Measurements from ENCODE around the gene C6orf132. TPM values are rescaled to one million over a fixed set of nuclear protein-coding genes. Genes with fewer than 3 reads are reported as not detected.

Gene C6orf132
- total RNA-seq, 1 donor from 2014 or later, result 0.26 TPM

DNA sequence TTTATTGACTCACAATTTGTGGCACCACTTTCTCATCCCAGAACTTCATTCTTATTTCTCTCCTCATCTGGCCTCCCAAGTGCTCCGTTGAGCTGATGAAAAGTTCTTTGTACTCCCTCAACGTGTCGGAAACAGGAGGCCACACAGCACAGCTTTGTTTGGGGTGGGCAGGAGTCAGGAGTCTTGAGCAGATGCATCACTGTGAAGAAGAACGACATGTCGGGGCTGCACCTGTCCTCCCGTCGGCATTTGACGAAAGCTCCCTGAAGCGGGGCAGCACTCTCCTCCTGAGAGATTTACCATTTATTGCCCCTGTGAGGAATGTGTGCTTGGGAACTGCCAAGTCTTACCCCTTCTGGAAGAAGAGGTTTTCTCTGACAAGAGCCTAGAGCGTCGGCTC is 64.0 kb downstream of the C6orf132 start:
- no peaks in the 10 kb centered on the region for H3K4me1 Mint-ChIP-seq
- TF ChIP-seq, protein P1, sequence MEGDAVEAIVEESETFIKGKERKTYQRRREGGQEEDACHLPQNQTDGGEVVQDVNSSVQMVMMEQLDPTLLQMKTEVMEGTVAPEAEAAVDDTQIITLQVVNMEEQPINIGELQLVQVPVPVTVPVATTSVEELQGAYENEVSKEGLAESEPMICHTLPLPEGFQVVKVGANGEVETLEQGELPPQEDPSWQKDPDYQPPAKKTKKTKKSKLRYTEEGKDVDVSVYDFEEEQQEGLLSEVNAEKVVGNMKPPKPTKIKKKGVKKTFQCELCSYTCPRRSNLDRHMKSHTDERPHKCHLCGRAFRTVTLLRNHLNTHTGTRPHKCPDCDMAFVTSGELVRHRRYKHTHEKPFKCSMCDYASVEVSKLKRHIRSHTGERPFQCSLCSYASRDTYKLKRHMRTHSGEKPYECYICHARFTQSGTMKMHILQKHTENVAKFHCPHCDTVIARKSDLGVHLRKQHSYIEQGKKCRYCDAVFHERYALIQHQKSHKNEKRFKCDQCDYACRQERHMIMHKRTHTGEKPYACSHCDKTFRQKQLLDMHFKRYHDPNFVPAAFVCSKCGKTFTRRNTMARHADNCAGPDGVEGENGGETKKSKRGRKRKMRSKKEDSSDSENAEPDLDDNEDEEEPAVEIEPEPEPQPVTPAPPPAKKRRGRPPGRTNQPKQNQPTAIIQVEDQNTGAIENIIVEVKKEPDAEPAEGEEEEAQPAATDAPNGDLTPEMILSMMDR (conservative IDR thresholded peaks at IDR 0.05), result no peak
- H3K27me3 Mint-ChIP-seq (ENCODE audit: low read depth), result no peaks in the 10 kb centered on the region
- no peak for DNase-seq (ENCODE audit: low read depth, low spot score)
- H3K9me3 Mint-ChIP-seq, result no peaks in the 10 kb centered on the region
- H3K36me3 Mint-ChIP-seq (ENCODE audit: low read depth), result peaks cover 2% of the 10 kb centered on the region
- no peak overlapping the region for H3K27ac Mint-ChIP-seq (ENCODE audit: unreplicated experiment)
- no peak overlapping the region for H3K4me3 Mint-ChIP-seq

DNA sequence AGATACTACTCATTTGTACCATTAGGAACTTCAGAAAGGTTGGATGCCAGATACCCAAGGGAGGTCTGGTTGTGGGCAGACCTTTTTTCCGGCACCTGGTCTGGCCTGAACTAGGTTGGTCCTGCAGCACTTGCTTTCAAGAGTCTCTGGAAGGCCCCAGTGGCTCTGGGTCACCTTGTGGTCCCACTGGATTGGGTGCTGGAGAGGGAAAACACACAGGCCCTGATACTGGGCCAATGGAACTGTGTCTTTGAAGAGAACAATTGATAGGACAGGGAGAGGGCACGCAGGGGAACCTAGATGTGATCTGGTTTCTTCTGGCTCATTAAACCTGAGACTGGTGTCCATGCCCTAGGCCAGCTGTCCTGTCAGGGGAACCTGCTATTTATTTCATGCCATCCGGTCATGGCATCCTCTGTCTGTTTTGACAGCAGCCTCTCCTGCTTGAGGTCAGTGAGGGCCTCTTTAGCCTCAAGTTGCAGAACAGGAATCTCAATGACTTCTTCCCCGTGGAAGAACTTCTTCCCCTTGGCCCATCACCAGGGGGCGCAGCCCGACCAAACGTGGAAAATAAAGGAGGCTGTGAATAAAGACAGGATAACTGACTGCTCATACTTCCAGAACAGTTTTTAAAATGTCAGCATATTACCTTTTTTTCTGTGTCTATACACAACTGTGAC is 67.1 kb downstream of the C6orf132 start:
- no peaks in the 10 kb centered on the region for H3K4me1 Mint-ChIP-seq
- peak; percentile 78 for DNase-seq (ENCODE audit: low read depth, low spot score)
- H3K4me3 Mint-ChIP-seq, result no peak overlapping the region
- H3K27ac Mint-ChIP-seq (ENCODE audit: unreplicated experiment), result no peak overlapping the region
- TF ChIP-seq, protein P1 (conservative IDR thresholded peaks at IDR 0.05), result peak; percentile 95
- H3K9me3 Mint-ChIP-seq, result no peaks in the 10 kb centered on the region
- H3K36me3 Mint-ChIP-seq (ENCODE audit: low read depth), result peaks cover 4% of the 10 kb centered on the region
- no peaks in the 10 kb centered on the region for H3K27me3 Mint-ChIP-seq (ENCODE audit: low read depth)

DNA sequence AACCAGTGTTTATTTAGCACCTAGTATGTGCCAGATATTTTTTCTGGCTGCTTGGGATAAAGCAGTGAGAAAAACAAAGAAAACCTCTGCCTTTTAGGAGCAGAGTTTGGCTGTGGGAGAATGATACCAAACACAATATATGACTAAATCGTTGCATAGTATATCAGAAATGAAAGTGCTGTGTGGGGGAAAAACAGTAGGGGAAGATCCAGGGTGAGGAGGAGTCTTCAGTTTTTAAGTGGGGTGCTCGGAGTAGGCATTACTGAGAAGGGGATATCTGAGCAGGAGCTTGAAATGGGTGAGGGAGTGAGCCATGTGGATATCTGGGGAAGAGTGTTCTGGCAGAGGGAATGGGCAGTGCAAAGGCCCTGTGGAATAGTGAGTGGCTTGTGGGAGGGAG is 69.1 kb downstream of the C6orf132 start:
- Mint-ChIP-seq H3K36me3 (ENCODE audit: low read depth) (peaks cover 4% of the 10 kb centered on the region), H3K4me1 (no peaks in the 10 kb centered on the region), H3K4me3 (no peak overlapping the region), H3K27me3 (ENCODE audit: low read depth) (no peaks in the 10 kb centered on the region), H3K9me3 (no peaks in the 10 kb centered on the region), H3K27ac (ENCODE audit: unreplicated experiment) (no peak overlapping the region)
- no peak for DNase-seq (ENCODE audit: low read depth, low spot score)
- TF ChIP-seq, protein P1 (conservative IDR thresholded peaks at IDR 0.05), result no peak

DNA sequence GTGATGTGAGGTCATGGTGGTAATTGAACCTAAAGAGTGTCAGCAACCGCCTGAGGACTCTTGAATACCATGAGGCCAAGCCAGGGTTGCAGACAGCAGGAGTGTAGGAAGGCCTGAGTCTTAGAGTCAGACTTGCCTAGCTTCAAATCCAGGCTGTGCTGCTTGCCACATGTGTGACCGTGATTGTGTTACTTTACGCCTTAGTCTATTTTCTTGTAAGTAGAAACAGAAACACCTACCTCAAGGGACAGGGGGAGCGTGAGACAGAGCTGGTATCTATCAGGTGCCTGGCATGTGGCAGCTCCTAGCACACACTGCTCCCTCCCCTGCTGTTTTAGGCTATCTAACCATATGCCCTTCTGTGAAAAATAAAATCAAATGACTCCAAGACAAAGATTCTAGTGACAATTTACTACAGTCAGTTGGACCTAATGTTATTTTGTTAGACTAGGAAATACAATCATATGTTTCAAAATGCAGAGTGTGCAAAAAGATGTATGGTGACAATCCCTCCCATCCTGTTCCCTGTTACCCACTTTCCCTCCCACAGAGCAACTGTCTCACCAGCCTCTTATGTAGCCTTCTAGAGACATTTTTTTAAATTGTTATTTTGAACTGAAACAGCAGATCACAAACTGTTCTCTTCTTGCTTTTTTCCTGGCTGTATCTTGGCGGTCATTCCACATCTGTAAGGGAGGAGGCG is 70.4 kb downstream of the C6orf132 start:
- Mint-ChIP-seq H3K4me3 (no peak overlapping the region), H3K9me3 (no peaks in the 10 kb centered on the region), H3K27ac (ENCODE audit: unreplicated experiment) (no peak overlapping the region), H3K36me3 (ENCODE audit: low read depth) (peaks cover 4% of the 10 kb centered on the region), H3K4me1 (no peaks in the 10 kb centered on the region), H3K27me3 (ENCODE audit: low read depth) (no peaks in the 10 kb centered on the region)
- DNase-seq (ENCODE audit: low read depth, low spot score), result no peak
- TF ChIP-seq, protein P1 (conservative IDR thresholded peaks at IDR 0.05), result no peak

DNA sequence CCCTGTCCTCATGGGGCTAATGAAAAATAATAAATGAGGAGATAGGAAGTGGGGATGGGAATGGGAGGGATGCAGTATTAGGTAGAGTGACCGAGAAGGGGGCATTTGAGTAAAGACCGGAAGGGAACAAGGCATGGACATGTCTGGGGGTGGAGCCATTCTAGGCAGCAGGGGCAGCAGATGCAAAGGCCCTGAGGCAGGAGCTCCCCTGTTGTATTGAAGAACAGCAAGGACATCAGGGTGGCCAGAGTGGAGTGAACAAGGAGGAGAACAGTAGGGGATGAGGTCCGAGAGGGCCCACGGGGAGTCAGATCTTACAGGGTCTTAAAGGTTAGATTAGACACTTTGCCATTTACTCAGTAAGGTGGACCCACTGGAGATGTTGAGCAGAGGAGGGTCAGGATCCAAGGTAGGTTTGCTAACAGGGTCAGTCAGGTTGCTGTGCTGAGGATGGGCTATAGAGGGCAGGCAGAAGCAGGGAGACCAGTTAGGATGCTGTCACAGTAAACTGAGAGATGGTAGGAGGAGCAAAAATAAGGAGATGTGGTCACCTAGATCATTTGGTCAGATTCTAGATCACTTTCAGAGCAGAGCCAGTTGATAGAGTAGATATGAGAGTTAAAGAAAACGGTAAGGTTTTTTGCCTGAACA is 73.4 kb downstream of the C6orf132 start:
- Mint-ChIP-seq H3K27me3 (ENCODE audit: low read depth) (no peaks in the 10 kb centered on the region), H3K27ac (ENCODE audit: unreplicated experiment) (no peak overlapping the region), H3K4me1 (no peaks in the 10 kb centered on the region), H3K9me3 (no peaks in the 10 kb centered on the region), H3K36me3 (ENCODE audit: low read depth) (peaks cover 7% of the 10 kb centered on the region), H3K4me3 (no peak overlapping the region)
- TF ChIP-seq, protein P1 (conservative IDR thresholded peaks at IDR 0.05), result no peak
- DNase-seq (ENCODE audit: low read depth, low spot score), result no peak
